BLaER1 treated with 17β-estradiol and CSF1 and Interleukin-3, amounts not matched to agents 10 nM and 100 nM (cell line): Measurements from ENCODE around the gene PHRF1.
A peak's percentile ranks its signal among the peaks of the same experiment; 100 is the strongest.

Experiments used
- H3K27ac ChIP-seq, 11 experiments: shearing (Covaris generic); formaldehyde crosslinking; 2 replicates each; pipeline ENCODE4 v1.8.1; 2022
- H3K27me3 ChIP-seq, 11 experiments: shearing (Covaris generic); formaldehyde crosslinking; 2 replicates each; pipeline ENCODE4 v1.8.1; 2022
- H3K36me3 ChIP-seq, 11 experiments: shearing (Covaris generic); formaldehyde crosslinking; 2 replicates each; pipeline ENCODE4 v1.8.1; 2022
- H3K4me1 ChIP-seq, 10 experiments: shearing (Covaris generic); formaldehyde crosslinking; 2 replicates each; pipeline ENCODE4 v1.8.1; 2022
- H3K4me2 ChIP-seq, 11 experiments: shearing (Covaris generic); formaldehyde crosslinking; 2 replicates each; pipeline ENCODE4 v1.8.1; 2022
- H3K4me3 ChIP-seq, 10 experiments: shearing (Covaris generic); formaldehyde crosslinking; 2 replicates each; pipeline ENCODE4 v1.8.1; 2022
- H3K9ac ChIP-seq, 11 experiments: shearing (Covaris generic); formaldehyde crosslinking; 2 replicates each; pipeline ENCODE4 v1.8.1; 2022
- H3K9me3 ChIP-seq, 11 experiments: shearing (Covaris generic); formaldehyde crosslinking; replicated peaks in 1 of 11; 2 replicates each; pipeline ENCODE4 v1.8.1; 2022
- H4K20me1 ChIP-seq, 11 experiments: shearing (Covaris generic); formaldehyde crosslinking; 2 replicates each; pipeline ENCODE4 v1.8.1; 2022
- Cebpa-rat ChIP-seq, 11 experiments: shearing (Covaris generic); IDR thresholded peaks; 2 replicates each; pipeline ENCODE4 v1.8.1; 2022

PHRF1 gene

DNA sequence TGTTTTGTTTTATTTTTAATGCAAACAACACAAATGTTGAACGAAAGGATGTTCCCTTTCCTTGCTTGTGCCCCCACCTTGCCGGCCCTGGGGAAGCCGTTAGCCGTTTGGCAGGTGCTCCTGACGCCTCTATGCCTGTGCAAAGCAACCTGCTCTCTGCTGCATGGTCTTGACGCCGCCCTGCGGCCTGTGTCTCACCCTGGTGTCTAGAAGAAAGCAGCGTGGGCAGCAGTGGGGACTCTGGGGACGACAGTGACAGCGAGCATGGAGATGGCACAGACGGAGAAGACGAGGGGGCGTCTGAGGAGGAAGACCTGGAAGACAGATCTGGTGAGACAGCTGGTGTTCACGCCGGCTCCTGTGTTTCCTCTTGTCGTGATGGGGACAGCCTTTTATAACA lies 5.5 kb downstream of the PHRF1 start:
- no peak for TF ChIP-seq Cebpa-rat (IDR thresholded peaks at IDR 0.05)
- no peak overlapping the region for H3K4me2 ChIP-seq
- peaks cover 49 to 92% (median 75%) of the 10 kb centered on the region in 11 experiments for H3K36me3 ChIP-seq
- H3K27ac ChIP-seq: no peak overlapping the region
- no peaks in the 10 kb centered on the region for H3K27me3 ChIP-seq
- H3K4me3 ChIP-seq: no peak overlapping the region
- no peaks in the 10 kb centered on the region for H3K9me3 ChIP-seq
- H4K20me1 ChIP-seq: peaks cover 92 to 100% (median 100%) of the 10 kb centered on the region in 11 experiments
- H3K9ac ChIP-seq: 0 out of 22 replicates have a peak overlapping the region, but pooled peaks of 3 of the 11 experiments have one; percentile 4 to 31 (median 15)
- H3K4me1 ChIP-seq: peaks cover 19 to 42% (median 34%) of the 10 kb centered on the region in 10 experiments

DNA sequence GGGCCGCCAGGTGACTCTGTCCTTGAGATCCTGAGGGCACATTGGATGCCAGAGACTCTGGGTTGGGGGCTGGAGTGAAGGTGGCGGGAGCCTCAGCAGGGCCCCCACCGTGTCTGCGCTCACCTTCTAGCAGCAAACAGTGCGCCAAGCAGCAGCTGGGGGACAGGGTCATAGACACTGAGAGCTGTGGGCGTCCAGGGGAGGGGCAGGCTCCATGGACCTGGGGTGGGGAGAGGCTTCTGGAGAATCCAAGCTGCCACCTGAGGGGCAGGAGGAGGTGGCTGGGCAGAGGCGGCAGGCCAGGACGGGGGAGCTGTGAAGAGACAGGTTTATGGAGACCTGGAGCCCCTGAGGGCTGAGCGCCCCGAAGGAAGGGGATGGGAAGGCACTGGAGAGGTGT lies 8.0 kb downstream of the PHRF1 start:
- peaks cover 89 to 100% (median 99%) of the 10 kb centered on the region in 11 experiments for H4K20me1 ChIP-seq
- no peaks in the 10 kb centered on the region for H3K9me3 ChIP-seq
- no peaks in the 10 kb centered on the region for H3K27me3 ChIP-seq
- no peak overlapping the region for H3K27ac ChIP-seq
- H3K9ac ChIP-seq: no peak overlapping the region
- H3K36me3 ChIP-seq: peaks cover 71 to 98% (median 89%) of the 10 kb centered on the region in 11 experiments
- no peak overlapping the region for H3K4me3 ChIP-seq
- H3K4me2 ChIP-seq: no peak overlapping the region
- H3K4me1 ChIP-seq: peaks cover 0 to 44% (median 20%) of the 10 kb centered on the region in 10 experiments; a peak in 15 of 20 replicates
- TF ChIP-seq Cebpa-rat (IDR thresholded peaks at IDR 0.05): no peak

DNA sequence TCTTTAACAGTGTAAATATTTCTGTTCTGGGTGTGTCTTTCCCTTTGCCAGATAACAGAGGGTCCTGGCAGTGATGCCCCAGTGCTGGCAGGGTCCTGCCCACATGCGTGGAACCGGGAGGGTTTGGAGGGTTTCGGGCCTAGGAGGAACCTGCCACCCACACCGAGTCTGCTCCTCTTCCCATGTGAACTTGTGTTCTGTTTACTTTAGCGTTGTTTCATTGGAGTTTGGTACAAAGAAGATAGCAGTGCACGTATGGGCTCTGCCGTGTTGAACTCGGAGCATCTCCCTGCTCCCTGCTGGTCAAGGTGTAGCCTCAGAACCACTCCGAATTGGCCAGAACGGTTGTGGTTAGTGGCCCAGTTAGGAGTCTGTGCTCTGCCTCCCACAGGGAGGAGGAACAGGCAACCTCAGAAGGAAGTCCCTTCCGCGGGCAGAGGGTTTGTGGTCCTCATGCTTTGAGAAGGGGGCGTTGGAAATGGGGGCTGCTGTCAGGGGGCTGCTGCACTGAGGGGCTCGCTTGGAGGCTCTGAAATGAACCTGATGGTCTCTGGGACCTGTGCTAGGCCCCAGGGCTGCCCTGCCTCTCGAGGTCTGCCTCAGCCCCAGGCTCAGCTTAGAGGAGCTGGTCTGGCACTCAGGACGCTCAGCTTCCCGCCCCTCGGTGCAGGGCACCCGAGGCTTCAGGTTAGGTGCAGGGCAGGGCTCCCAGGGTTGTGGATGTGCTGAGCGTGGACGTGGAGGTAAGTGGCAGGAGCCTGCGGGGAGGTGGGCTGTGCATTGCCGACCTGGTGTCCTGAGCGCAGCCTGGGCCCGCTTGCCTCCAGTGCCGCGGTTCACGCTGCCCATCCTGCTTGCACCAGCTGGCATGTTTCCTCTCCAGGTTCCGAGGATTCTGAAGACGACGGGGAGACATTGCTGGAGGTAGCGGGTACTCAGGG lies 10.4 kb downstream of the PHRF1 start:
- Histone ChIP-seq H4K20me1 (peaks cover 86 to 100% (median 99%) of the 10 kb centered on the region in 11 experiments), H3K4me3 (no peak overlapping the region), H3K36me3 (peaks cover 89 to 100% (median 98%) of the 10 kb centered on the region in 11 experiments), H3K27ac (peak overlapping the region in 1 of 11 experiments; percentile 64; a peak in 1 of 22 replicates), H3K27me3 (no peaks in the 10 kb centered on the region), H3K4me1 (peaks cover 0 to 32% (median 7%) of the 10 kb centered on the region in 10 experiments; a peak in 11 of 20 replicates), H3K4me2 (peak overlapping the region in 3 of 11 experiments; percentile 50 to 60 (median 55); a peak in 6 of 22 replicates), H3K9ac (peak overlapping the region in 4 of 11 experiments; percentile 29 to 51 (median 42); a peak in 7 of 22 replicates), H3K9me3 (no peaks in the 10 kb centered on the region)
- no peak for TF ChIP-seq Cebpa-rat (IDR thresholded peaks at IDR 0.05)

DNA sequence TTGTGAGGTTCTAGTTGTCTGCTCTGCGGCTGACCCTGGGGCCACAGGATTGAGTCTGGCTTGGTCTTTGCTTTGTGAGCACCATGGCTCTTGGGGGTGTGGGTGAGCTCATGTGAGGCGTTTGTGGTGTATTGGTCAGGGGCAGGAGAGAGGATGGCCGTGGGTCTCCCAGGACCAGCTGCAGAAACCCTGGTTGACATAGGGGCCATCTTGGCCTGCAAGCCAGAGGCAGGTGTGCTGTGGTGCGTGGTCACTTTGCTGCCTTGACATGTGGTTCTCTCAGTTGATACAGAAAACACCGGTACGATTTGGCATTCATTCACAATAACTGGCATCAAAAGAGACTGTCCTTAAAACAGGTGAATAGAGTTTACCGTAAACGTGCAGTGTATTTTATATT lies 11.3 kb downstream of the PHRF1 start:
- Histone ChIP-seq H3K4me1 (peaks cover 0 to 32% (median 7%) of the 10 kb centered on the region in 10 experiments; a peak in 11 of 20 replicates), H3K27me3 (no peaks in the 10 kb centered on the region), H3K4me2 (peak overlapping the region in 5 of 11 experiments; percentile 28 to 60 (median 50); a peak in 9 of 22 replicates), H3K9me3 (no peaks in the 10 kb centered on the region), H3K27ac (peak overlapping the region in 3 of 11 experiments; percentile 53 to 65 (median 64); a peak in 7 of 22 replicates), H3K9ac (peak overlapping the region in 5 of 11 experiments; percentile 2 to 51 (median 35); a peak in 6 of 22 replicates), H4K20me1 (peaks cover 77 to 100% (median 96%) of the 10 kb centered on the region in 11 experiments), H3K36me3 (peaks cover 88 to 100% (median 96%) of the 10 kb centered on the region in 11 experiments), H3K4me3 (no peak overlapping the region)
- TF ChIP-seq Cebpa-rat (IDR thresholded peaks at IDR 0.05): no peak

DNA sequence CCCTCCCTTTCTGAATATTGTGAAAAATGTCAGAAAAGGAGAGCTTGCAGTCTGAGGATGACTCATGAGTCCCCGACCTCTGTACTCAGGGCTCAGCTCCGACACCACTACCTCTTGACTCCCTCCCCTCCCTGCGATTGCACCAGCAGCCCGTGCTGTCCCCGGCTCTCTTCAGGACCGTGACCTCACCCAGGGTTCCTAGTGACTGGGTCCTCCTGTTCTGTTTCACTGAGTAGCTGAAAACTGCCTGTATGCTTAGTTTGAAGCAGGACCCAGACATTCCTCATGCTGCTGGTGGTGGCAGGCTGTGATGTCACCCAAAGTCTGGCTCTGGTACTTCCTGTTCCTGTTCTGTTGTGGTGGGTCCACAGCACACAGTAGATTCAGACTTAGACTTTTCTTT lies 11.7 kb downstream of the PHRF1 start:
- Histone ChIP-seq H3K4me1 (peaks cover 0 to 32% (median 7%) of the 10 kb centered on the region in 10 experiments; a peak in 11 of 20 replicates), H3K27me3 (no peaks in the 10 kb centered on the region), H3K9me3 (no peaks in the 10 kb centered on the region), H4K20me1 (peaks cover 74 to 100% (median 96%) of the 10 kb centered on the region in 11 experiments), H3K27ac (peak overlapping the region in 4 of 11 experiments; percentile 18 to 65 (median 58); a peak in 7 of 22 replicates), H3K4me3 (no peak overlapping the region), H3K9ac (peak overlapping the region in 4 of 11 experiments; percentile 2 to 51 (median 30); a peak in 6 of 22 replicates), H3K4me2 (peak overlapping the region in 5 of 11 experiments; percentile 28 to 60 (median 50); a peak in 9 of 22 replicates), H3K36me3 (peaks cover 88 to 100% (median 96%) of the 10 kb centered on the region in 11 experiments)
- TF ChIP-seq Cebpa-rat (IDR thresholded peaks at IDR 0.05): no peak

DNA sequence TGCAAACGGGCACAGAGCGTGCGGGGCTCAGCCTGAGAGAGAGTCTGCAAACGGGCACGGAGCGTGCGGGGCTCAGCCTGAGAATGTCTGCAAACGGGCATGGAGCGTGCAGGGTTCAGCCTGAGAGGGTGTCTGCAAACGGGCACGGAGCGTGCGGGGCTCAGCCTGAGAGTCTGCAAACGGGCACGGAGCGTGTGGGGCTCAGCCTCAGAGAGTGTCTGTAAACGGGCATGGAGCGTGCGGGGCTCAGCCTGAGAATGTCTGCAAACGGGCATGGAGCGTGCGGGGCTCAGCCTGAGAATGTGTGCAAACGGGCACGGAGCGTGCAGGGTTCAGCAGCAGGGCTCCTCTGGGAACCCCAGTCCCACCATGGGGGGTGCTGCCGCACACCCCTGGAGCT lies 13.5 kb downstream of the PHRF1 start:
- no peak overlapping the region for H3K4me2 ChIP-seq
- H3K4me1 ChIP-seq: peaks cover 0 to 32% (median 7%) of the 10 kb centered on the region in 10 experiments; a peak in 11 of 20 replicates
- no peak for TF ChIP-seq Cebpa-rat (IDR thresholded peaks at IDR 0.05)
- H3K27me3 ChIP-seq: no peaks in the 10 kb centered on the region
- no peak overlapping the region for H3K27ac ChIP-seq
- H3K9ac ChIP-seq: no peak overlapping the region
- H3K4me3 ChIP-seq: no peak overlapping the region
- peaks cover 88 to 100% (median 96%) of the 10 kb centered on the region in 11 experiments for H3K36me3 ChIP-seq
- H3K9me3 ChIP-seq: no peaks in the 10 kb centered on the region
- H4K20me1 ChIP-seq: peaks cover 69 to 100% (median 96%) of the 10 kb centered on the region in 11 experiments

DNA sequence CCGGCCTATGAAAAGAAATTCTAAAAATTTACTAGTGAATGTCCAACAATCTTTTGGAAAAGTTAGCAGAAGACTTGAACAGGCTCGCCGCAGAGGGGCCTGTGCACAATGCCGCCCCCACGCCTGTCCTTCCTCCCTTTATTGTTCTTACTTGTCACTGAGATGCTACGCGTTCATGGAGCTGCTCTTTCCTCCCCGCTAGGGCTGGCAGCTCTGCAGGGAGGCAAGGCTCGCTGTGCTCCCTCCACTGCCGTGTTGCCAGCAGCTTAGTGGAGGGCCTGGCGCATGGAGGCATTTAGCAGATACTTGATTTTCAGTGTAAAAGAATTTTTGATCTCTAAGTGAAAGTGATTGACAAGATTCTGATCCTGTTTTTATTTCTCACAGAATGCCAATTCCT lies 14.7 kb downstream of the PHRF1 start:
- Histone ChIP-seq H3K9me3 (no peaks in the 10 kb centered on the region), H4K20me1 (peaks cover 72 to 100% (median 97%) of the 10 kb centered on the region in 11 experiments), H3K4me2 (no peak overlapping the region), H3K4me3 (no peak overlapping the region), H3K36me3 (peaks cover 95 to 100% (median 99%) of the 10 kb centered on the region in 11 experiments), H3K9ac (no peak overlapping the region; a peak in 1 of 22 replicates), H3K27ac (no peak overlapping the region), H3K4me1 (peaks cover 0 to 30% (median 7%) of the 10 kb centered on the region in 10 experiments; a peak in 11 of 20 replicates), H3K27me3 (no peaks in the 10 kb centered on the region)
- no peak for TF ChIP-seq Cebpa-rat (IDR thresholded peaks at IDR 0.05)

DNA sequence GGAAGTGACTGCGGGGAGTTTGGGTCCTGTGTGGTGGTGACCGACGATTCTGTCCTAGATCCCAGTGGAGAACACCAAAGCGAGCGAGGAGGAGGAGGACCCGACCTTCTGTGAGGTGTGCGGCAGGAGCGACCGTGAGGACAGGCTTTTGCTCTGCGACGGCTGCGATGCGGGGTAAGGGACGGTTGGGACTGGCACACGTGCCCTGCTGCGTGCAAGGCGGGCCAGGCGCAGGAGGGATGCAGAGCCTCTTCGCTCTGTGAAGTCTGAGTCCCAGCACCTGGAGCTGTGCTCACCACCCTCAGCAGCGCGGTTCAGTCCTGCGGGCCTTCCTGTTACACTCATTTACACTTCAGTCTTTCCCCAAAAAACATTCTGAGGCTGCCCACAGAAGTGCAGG lies 16.2 kb downstream of the PHRF1 start:
- Histone ChIP-seq H3K4me3 (no peak overlapping the region), H3K36me3 (peaks cover 94 to 100% (median 97%) of the 10 kb centered on the region in 11 experiments), H3K4me1 (peaks cover 0 to 15% (median 4%) of the 10 kb centered on the region in 10 experiments; a peak in 11 of 20 replicates), H3K4me2 (no peak overlapping the region), H3K9me3 (no peaks in the 10 kb centered on the region), H3K27me3 (no peaks in the 10 kb centered on the region), H3K27ac (no peak overlapping the region), H3K9ac (no peak overlapping the region), H4K20me1 (peaks cover 70 to 100% (median 95%) of the 10 kb centered on the region in 11 experiments)
- TF ChIP-seq Cebpa-rat (IDR thresholded peaks at IDR 0.05): no peak

DNA sequence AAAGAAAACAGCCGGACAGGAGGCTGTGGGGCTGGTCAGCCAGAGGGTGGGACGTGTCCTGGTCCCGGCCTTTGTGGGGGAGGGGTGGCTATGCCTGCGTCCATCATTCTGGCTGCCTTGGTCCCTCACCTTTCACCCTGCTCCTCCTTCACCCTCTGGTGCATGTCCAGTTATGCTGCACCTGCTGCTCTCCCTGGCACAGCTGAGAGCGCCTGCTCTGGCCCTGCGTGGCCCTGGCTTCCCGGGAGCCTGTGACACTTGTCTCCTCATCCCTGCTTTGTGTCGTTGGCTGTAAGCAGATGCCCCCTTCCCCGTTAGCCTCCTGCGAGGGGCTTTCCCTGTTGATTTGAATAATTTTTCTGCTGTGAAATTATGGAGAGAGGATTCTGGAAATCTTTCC lies 16.6 kb downstream of the PHRF1 start:
- no peak for TF ChIP-seq Cebpa-rat (IDR thresholded peaks at IDR 0.05)
- peaks cover 95 to 100% (median 97%) of the 10 kb centered on the region in 11 experiments for H3K36me3 ChIP-seq
- no peaks in the 10 kb centered on the region for H3K27me3 ChIP-seq
- H3K9ac ChIP-seq: no peak overlapping the region
- no peak overlapping the region for H3K4me2 ChIP-seq
- H3K9me3 ChIP-seq: no peaks in the 10 kb centered on the region
- peaks cover 69 to 100% (median 94%) of the 10 kb centered on the region in 11 experiments for H4K20me1 ChIP-seq
- H3K4me3 ChIP-seq: no peak overlapping the region
- no peak overlapping the region for H3K27ac ChIP-seq
- H3K4me1 ChIP-seq: peaks cover 0 to 11% (median 2%) of the 10 kb centered on the region in 10 experiments; a peak in 11 of 20 replicates
